Stimulated activated CD4-positive, alpha-beta T cell treated with anti-CD3 and anti-CD28 coated beads, Interleukin-12 subunit alpha, Interleukin-12 subunit beta, amount 100 ng/mL, for 4 hours (primary cell): ENCODE data around the gene PTPRR.

Experiments used
- DNase-seq: peaks from one replicate; pipeline ENCODE4 v3.0.0-alpha.2; 2020

The PTPRR gene

GRCh38 chr12:70671698-70672097 lies 248.8 kb downstream of the PTPRR start:
- DNase-seq = no peak

- no peak for DNase-seq
Observed at GRCh38 chr12:70670948-70671347, 249.6 kb downstream of the PTPRR start.

GRCh38 chr12:70667253-70667652 lies 253.3 kb downstream of the PTPRR start:
- DNase-seq = no peak

- DNase-seq = no peak
Observed at GRCh38 chr12:70666364-70666763, 254.2 kb downstream of the PTPRR start.

GRCh38 chr12:70664465-70664881 lies 256.1 kb downstream of the PTPRR start:
- no peak for DNase-seq

GRCh38 chr12:70663838-70664237 lies 256.7 kb downstream of the PTPRR start:
- no peak for DNase-seq

- no peak for DNase-seq
Observed at GRCh38 chr12:70661466-70662161, 258.9 kb downstream of the PTPRR start.

- DNase-seq = no peak
Observed at GRCh38 chr12:70660620-70661219, 259.8 kb downstream of the PTPRR start.

GRCh38 chr12:70660002-70660604 lies 260.4 kb downstream of the PTPRR start:
- no peak for DNase-seq

- DNase-seq = no peak
Observed at GRCh38 chr12:70659077-70659606, 261.4 kb downstream of the PTPRR start.

GRCh38 chr12:70657616-70658286 lies 262.8 kb downstream of the PTPRR start:
- DNase-seq = no peak

GRCh38 chr12:70652451-70652850 lies 268.1 kb downstream of the PTPRR start:
- DNase-seq = no peak

GRCh38 chr12:70648831-70649230 lies 271.7 kb downstream of the PTPRR start:
- DNase-seq = no peak

GRCh38 chr12:70648191-70648590 lies 272.3 kb downstream of the PTPRR start:
- no peak for DNase-seq

GRCh38 chr12:70646850-70647249 lies 273.7 kb downstream of the PTPRR start:
- no peak for DNase-seq

- DNase-seq = no peak
Observed at GRCh38 chr12:70645494-70646317, 274.8 kb downstream of the PTPRR start.

- DNase-seq = no peak
Observed at GRCh38 chr12:70644861-70645260, 275.7 kb downstream of the PTPRR start.

GRCh38 chr12:70643939-70644338 lies 276.6 kb downstream of the PTPRR start:
- no peak for DNase-seq

GRCh38 chr12:70641691-70642090 lies 278.8 kb downstream of the PTPRR start:
- DNase-seq = no peak

- DNase-seq = no peak
Observed at GRCh38 chr12:70640901-70641300, 279.6 kb downstream of the PTPRR start.

- DNase-seq = no peak
Observed at GRCh38 chr12:70639535-70639934, 281.0 kb downstream of the PTPRR start.

- no peak for DNase-seq
Observed at GRCh38 chr12:70638639-70639360, 281.7 kb downstream of the PTPRR start.
